Measurements from ENCODE around the gene ARL14EPL. TPM values are rescaled to one million over a fixed set of nuclear protein-coding genes. Genes with fewer than 3 reads are reported as not detected.
"Not testable (repeated sequence)": the region's sequence is repeated elsewhere in the genome, so short reads cannot be mapped to it uniquely, and the experiment has no call there.

Gene ARL14EPL
- total and polyA plus RNA-seq, 2 donors (not counting 1 experiment from before 2014, with no cell fraction given): not detected

DNA sequence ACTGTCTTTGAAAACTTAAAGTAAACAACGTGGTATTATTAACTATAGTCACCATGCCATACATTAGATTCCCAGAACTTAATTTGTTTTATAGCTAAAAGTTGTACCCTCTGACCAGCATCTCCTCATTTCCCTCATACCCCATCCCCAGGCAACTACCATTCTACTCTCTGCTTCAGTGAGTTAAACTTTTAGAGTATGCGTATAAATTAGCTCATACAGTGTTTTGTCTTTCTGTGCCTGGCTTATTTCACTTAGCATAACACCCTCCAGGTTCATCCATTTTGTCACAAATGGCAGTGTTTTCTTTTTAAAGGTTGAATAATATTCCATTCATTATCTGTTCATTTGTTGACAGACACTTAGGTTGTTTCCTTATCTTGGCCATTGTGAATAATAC, 66.7 kb downstream of the ARL14EPL start:
- no peak for DNase-seq (ENCODE audit: low read depth in 2 of 2)
- Histone ChIP-seq H3K36me3 (ENCODE audit: control insufficient read depth, insufficient read depth, low read length) (peaks cover 1% of the 10 kb centered on the region), H3K4me2 (ENCODE audit: extremely low read depth, insufficient read depth, low read length) (no peak overlapping the region), H2AFZ (ENCODE audit: low read length) (no peak overlapping the region), H3K27ac (ENCODE audit: insufficient read depth, low read length) (no peak overlapping the region), H3K27me3 (ENCODE audit: control insufficient read depth, insufficient read depth, low read length) (no peaks in the 10 kb centered on the region), H3K79me2 (ENCODE audit: control insufficient read depth, insufficient read depth, low read length) (no peaks in the 10 kb centered on the region), H3K4me3 (replicated peaks in 1 of 4; ENCODE audit: control extremely low read depth in 1 of 4, insufficient read depth in 1 of 4, low read depth in 3 of 4, low read length in 4 of 4) (no peak overlapping the region), H4K20me1 (ENCODE audit: control insufficient read depth, extremely low read depth, insufficient read depth, low read length) (no peaks in the 10 kb centered on the region), H3K9me3 (ENCODE audit: control insufficient read depth, insufficient read depth, low read depth, low read length) (no peaks in the 10 kb centered on the region), H3K9ac (ENCODE audit: insufficient read depth, low read length) (no peak overlapping the region), H3K4me1 (ENCODE audit: control insufficient read depth, extremely low read depth, insufficient read depth, low read length) (no peaks in the 10 kb centered on the region)
- no peak for TF ChIP-seq EZH2 (IDR thresholded peaks at IDR 0.05; ENCODE audit: low read length, missing control alignments)
- TF ChIP-seq, protein P1, sequence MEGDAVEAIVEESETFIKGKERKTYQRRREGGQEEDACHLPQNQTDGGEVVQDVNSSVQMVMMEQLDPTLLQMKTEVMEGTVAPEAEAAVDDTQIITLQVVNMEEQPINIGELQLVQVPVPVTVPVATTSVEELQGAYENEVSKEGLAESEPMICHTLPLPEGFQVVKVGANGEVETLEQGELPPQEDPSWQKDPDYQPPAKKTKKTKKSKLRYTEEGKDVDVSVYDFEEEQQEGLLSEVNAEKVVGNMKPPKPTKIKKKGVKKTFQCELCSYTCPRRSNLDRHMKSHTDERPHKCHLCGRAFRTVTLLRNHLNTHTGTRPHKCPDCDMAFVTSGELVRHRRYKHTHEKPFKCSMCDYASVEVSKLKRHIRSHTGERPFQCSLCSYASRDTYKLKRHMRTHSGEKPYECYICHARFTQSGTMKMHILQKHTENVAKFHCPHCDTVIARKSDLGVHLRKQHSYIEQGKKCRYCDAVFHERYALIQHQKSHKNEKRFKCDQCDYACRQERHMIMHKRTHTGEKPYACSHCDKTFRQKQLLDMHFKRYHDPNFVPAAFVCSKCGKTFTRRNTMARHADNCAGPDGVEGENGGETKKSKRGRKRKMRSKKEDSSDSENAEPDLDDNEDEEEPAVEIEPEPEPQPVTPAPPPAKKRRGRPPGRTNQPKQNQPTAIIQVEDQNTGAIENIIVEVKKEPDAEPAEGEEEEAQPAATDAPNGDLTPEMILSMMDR (conservative IDR thresholded peaks at IDR 0.05 in 1 of 2, IDR thresholded peaks at IDR 0.05 in 1 of 2; ENCODE audit: low read depth in 1 of 2, low read length in 2 of 2): no peak

DNA sequence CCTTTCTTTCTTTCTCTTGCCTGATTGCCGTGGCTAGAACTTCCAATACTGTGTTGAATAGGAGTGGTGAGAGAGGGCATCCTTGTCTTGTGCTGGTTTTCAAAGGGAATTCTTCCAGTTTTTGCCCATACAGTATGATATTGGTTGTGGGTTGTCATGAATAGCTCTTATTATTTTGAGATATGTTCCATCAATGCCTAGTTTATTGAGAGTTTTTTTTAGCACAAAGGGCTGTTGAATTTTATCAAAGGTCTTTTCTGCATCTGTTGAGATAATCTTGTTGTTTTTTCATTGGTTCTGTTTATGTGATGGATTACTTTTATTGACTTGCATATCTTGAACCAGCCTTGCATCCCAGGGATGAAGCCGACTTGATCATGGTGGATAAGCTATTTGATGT, 72.7 kb downstream of the ARL14EPL start:
- H3K27ac ChIP-seq (ENCODE audit: insufficient read depth, low read length); DNase-seq (ENCODE audit: low read depth in 2 of 2); H3K27me3 ChIP-seq (ENCODE audit: control insufficient read depth, insufficient read depth, low read length); H3K4me2 ChIP-seq (ENCODE audit: extremely low read depth, insufficient read depth, low read length); H3K9ac ChIP-seq (ENCODE audit: insufficient read depth, low read length); H3K4me1 ChIP-seq (ENCODE audit: control insufficient read depth, extremely low read depth, insufficient read depth, low read length); H3K9me3 ChIP-seq (ENCODE audit: control insufficient read depth, insufficient read depth, low read depth, low read length); H4K20me1 ChIP-seq (ENCODE audit: control insufficient read depth, extremely low read depth, insufficient read depth, low read length); H3K4me3 ChIP-seq (replicated peaks in 1 of 4; ENCODE audit: control extremely low read depth in 1 of 4, insufficient read depth in 1 of 4, low read depth in 3 of 4, low read length in 4 of 4); H3K79me2 ChIP-seq (ENCODE audit: control insufficient read depth, insufficient read depth, low read length); H2AFZ ChIP-seq (ENCODE audit: low read length); H3K36me3 ChIP-seq (ENCODE audit: control insufficient read depth, insufficient read depth, low read length): not testable (repeated sequence)

Other genes starting within 250 kb of the ARL14EPL start
- gene CDO1, start 215.8 kb upstream of the ARL14EPL start, total RNA-seq: 4.6 and 6.9 TPM in 2 replicates
- 0.85 and 2.2 TPM in 2 replicates for gene CDO1, start 215.8 kb upstream of the ARL14EPL start, polyA plus RNA-seq
- gene ATG12, start 190.9 kb upstream of the ARL14EPL start, total RNA-seq: 37.2 and 38.8 TPM in 2 replicates
- gene ATG12, start 190.9 kb upstream of the ARL14EPL start, polyA plus RNA-seq: 93.0 and 117 TPM in 2 replicates
- gene AP3S1, start 190.5 kb upstream of the ARL14EPL start, total RNA-seq: 86.7 and 87.8 TPM in 2 replicates
- 130 and 165 TPM in 2 replicates for gene AP3S1, start 190.5 kb upstream of the ARL14EPL start, polyA plus RNA-seq
- 0.17 and 0.26 TPM in 2 replicates for gene LVRN, start 70.0 kb upstream of the ARL14EPL start, total RNA-seq
- 0.07 and 0.10 TPM in 2 replicates for gene LVRN, start 70.0 kb upstream of the ARL14EPL start, polyA plus RNA-seq
- gene COMMD10, start 52.6 kb downstream of the ARL14EPL start, total RNA-seq: 31.6 and 35.8 TPM in 2 replicates
- gene COMMD10, start 52.6 kb downstream of the ARL14EPL start, polyA plus RNA-seq: 22.8 and 24.2 TPM in 2 replicates

All from fibroblast of lung (primary cell).